Left lung (tissue), 10 donors: ENCODE data around the gene PIP4K2A. TPM values are rescaled to one million over a fixed set of nuclear protein-coding genes. Genes with fewer than 3 reads are reported as not detected.

Experiments
- ATAC-seq: fragments of 200-7000 bp; cut with Tn5 transposase; one replicate; pipeline ENCODE4 v1.9.1; 2020; ENCODE audit warnings: moderate library complexity
- DNase-seq, 4 donors: peaks; one replicate each; pipeline ENCODE4 v3.0.0-alpha.2; 2013 to 2020
- H3K27ac ChIP-seq, 2 donors: fragments of 200-600 bp; sonication (generic) in 1 of 2; one replicate each; pipeline versions ENCODE4 v1.5.0 to v1.8.0; 2020 to 2021
- H3K27me3 ChIP-seq, 2 donors: fragments of 200-600 bp; sonication (generic) in 1 of 2; one replicate each; pipeline versions ENCODE4 v1.5.0 to v1.8.0; 2020 to 2021
- H3K36me3 ChIP-seq, 2 donors: fragments of 200-600 bp; sonication (generic) in 1 of 2; one replicate each; pipeline versions ENCODE4 v1.5.0 to v1.8.0; 2020 to 2021
- H3K4me1 ChIP-seq, 2 donors: fragments of 200-600 bp; one replicate each; pipeline ENCODE4 v1.8.0; 2021
- H3K4me3 ChIP-seq, 2 donors: fragments of 200-600 bp; sonication (generic) in 1 of 2; one replicate each; pipeline versions ENCODE4 v1.5.0 to v1.8.0; 2020 to 2021; ENCODE audit warnings: mild to moderate bottlenecking in 1 of 2
- H3K9me3 ChIP-seq, 2 donors: fragments of 200-600 bp; sonication (generic) in 1 of 2; one replicate each; pipeline versions ENCODE4 v1.5.0 to v1.8.0; 2020 to 2021
- CTCF ChIP-seq, 2 donors: fragments of 200-600 bp; sonication (generic) in 1 of 2; IDR thresholded peaks; one replicate each; pipeline versions ENCODE4 v1.5.0 to v1.8.0; 2021; ENCODE audit warnings: antibody characterized with exemption in 2 of 2
- intact Hi-C, 2 donors: fragments of 100-400 bp; cut with DNase I; formaldehyde crosslinking; loops; one replicate each; pipeline versions ENCODE4 v1.11.2 to v1.14.2; 2022
- polyA plus RNA-seq, 6 donors: library from polyadenylated mRNA; unstranded; fragments of 120-200 nt; gene quantifications; one replicate each; pipeline ENCODE4 v1.2.1, GENCODE V29; 2013; ENCODE audit not compliant: insufficient read length in 6 of 6
- total RNA-seq, 2 donors: library from RNA; stranded (reverse); fragmentation: NEBNext Ultra II Directional; extraction: Animal tissue kit (Norgen Biotek cat#: 25700); gene quantifications; one replicate each; pipeline ENCODE4 v1.2.1, GENCODE V29; 2021
- donor health status: DM: no; HTN: yes; CAD: no.
- donor health status: DM: no; HTN: no; CAD: no.

Gene PIP4K2A
- total and polyA plus RNA-seq, 8 donors = 24.9 to 53.8 (median 29.5) TPM

GRCh38 chr10:22615819-22616499 is 98.4 kb downstream of the PIP4K2A start:
- Histone ChIP-seq H3K27ac (peak overlapping the region; percentile 33 to 72), H3K9me3 (no peaks in the 10 kb centered on the region), H3K36me3 (no peaks in the 10 kb centered on the region), H3K4me1 (peaks cover 13 to 84% of the 10 kb centered on the region in 2 donors), H3K4me3 (peak overlapping the region in 1 of 2 donors; percentile 27), H3K27me3 (no peaks in the 10 kb centered on the region)
- ATAC-seq = peak; percentile 91
- DNase-seq = peak in 2 of 4 donors; percentile 70 to 90
- no peak for TF ChIP-seq CTCF (IDR thresholded peaks at IDR 0.05)
- intact Hi-C loops = loop anchor here in 1 of 2 donors (10.0 kb wide), 1 partner anchor 99 kb away; the partner anchor contains the start of gene PIP4K2A

GRCh38 chr10:22615101-22615500 is 99.3 kb downstream of the PIP4K2A start:
- ATAC-seq (no peak), DNase-seq (no peak)
- H3K9me3 ChIP-seq = no peaks in the 10 kb centered on the region
- no peak for TF ChIP-seq CTCF (IDR thresholded peaks at IDR 0.05)
- intact Hi-C loops = loop anchor here in 1 of 2 donors (10.0 kb wide), 1 partner anchor 100 kb away; the partner anchor contains the start of gene PIP4K2A
- no peaks in the 10 kb centered on the region for H3K36me3 ChIP-seq
- peaks cover 13 to 84% of the 10 kb centered on the region in 2 donors for H3K4me1 ChIP-seq
- no peaks in the 10 kb centered on the region for H3K27me3 ChIP-seq
- H3K27ac ChIP-seq = peak overlapping the region in 1 of 2 donors; percentile 72
- H3K4me3 ChIP-seq = no peak overlapping the region

- Histone ChIP-seq H3K4me3 (no peak overlapping the region), H3K27ac (no peak overlapping the region), H3K27me3 (no peaks in the 10 kb centered on the region), H3K9me3 (no peaks in the 10 kb centered on the region), H3K4me1 (peaks cover 8 to 84% of the 10 kb centered on the region in 2 donors), H3K36me3 (peaks cover 0 to 8% of the 10 kb centered on the region in 2 donors)
- ATAC-seq (no peak), DNase-seq (no peak)
- intact Hi-C loops = loop anchor here in 1 of 2 donors (10.0 kb wide), 1 partner anchor 102 kb away; the partner anchor contains the start of gene PIP4K2A
- no peak for TF ChIP-seq CTCF (IDR thresholded peaks at IDR 0.05)
Observed at GRCh38 chr10:22613011-22613410, 101.4 kb downstream of the PIP4K2A start.

GRCh38 chr10:22612318-22612717 is 102.1 kb downstream of the PIP4K2A start:
- TF ChIP-seq CTCF (IDR thresholded peaks at IDR 0.05) = no peak
- peaks cover 2 to 84% of the 10 kb centered on the region in 2 donors for H3K4me1 ChIP-seq
- H3K27ac ChIP-seq = peak overlapping the region in 1 of 2 donors; percentile 39
- no peaks in the 10 kb centered on the region for H3K27me3 ChIP-seq
- no peak for ATAC-seq
- no peak overlapping the region for H3K4me3 ChIP-seq
- H3K9me3 ChIP-seq = no peaks in the 10 kb centered on the region
- DNase-seq = no peak
- peaks cover 0 to 13% of the 10 kb centered on the region in 2 donors for H3K36me3 ChIP-seq
- intact Hi-C loops = loop anchor here in 1 of 2 donors (10.0 kb wide), 1 partner anchor 102 kb away; the partner anchor contains the start of gene PIP4K2A

- ATAC-seq (no peak), DNase-seq (no peak)
- intact Hi-C loops = loop anchor here in 1 of 2 donors (10.0 kb wide), 1 partner anchor 103 kb away; the partner anchor contains the start of gene PIP4K2A
- Histone ChIP-seq H3K4me3 (no peak overlapping the region), H3K9me3 (no peaks in the 10 kb centered on the region), H3K27ac (peak overlapping the region in 1 of 2 donors; percentile 39), H3K36me3 (peaks cover 0 to 13% of the 10 kb centered on the region in 2 donors), H3K4me1 (peaks cover 1 to 84% of the 10 kb centered on the region in 2 donors), H3K27me3 (no peaks in the 10 kb centered on the region)
- no peak for TF ChIP-seq CTCF (IDR thresholded peaks at IDR 0.05)
Observed at GRCh38 chr10:22611425-22612115, 102.8 kb downstream of the PIP4K2A start.
